Measurements from ENCODE around the gene ID3.

The ID3 gene

DNA sequence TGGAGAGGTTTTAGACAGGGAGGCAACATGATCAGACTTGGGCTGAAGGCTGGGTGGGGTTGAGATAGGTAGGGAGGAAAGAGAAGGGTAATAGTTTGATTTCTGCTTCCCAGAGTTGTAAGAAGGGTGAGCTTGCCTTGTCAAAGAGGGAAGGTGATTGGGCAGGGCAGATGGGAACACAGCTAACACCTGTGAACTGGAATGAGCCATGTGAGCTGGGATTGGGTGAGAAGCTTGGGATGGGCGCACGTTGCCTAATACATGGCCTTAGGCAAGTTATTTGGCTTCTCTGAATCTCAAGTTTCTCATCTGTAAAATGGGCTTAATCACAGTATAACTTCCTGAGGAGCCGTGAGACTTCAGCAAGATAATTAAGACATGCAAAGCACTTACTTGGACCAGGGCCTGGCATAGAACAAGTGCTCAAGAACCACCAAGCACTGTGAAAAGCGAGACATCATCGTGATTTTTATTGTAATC is 33.8 kb upstream of the ID3 start:
- TF ChIP-seq, protein P1, sequence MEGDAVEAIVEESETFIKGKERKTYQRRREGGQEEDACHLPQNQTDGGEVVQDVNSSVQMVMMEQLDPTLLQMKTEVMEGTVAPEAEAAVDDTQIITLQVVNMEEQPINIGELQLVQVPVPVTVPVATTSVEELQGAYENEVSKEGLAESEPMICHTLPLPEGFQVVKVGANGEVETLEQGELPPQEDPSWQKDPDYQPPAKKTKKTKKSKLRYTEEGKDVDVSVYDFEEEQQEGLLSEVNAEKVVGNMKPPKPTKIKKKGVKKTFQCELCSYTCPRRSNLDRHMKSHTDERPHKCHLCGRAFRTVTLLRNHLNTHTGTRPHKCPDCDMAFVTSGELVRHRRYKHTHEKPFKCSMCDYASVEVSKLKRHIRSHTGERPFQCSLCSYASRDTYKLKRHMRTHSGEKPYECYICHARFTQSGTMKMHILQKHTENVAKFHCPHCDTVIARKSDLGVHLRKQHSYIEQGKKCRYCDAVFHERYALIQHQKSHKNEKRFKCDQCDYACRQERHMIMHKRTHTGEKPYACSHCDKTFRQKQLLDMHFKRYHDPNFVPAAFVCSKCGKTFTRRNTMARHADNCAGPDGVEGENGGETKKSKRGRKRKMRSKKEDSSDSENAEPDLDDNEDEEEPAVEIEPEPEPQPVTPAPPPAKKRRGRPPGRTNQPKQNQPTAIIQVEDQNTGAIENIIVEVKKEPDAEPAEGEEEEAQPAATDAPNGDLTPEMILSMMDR (IDR thresholded peaks at IDR 0.05; ENCODE audit: insufficient read depth, missing control alignments), result no peak
- DNase-seq (ENCODE audit: insufficient read length, low spot score), result no peak
- FAIRE-seq, result no peak

DNA sequence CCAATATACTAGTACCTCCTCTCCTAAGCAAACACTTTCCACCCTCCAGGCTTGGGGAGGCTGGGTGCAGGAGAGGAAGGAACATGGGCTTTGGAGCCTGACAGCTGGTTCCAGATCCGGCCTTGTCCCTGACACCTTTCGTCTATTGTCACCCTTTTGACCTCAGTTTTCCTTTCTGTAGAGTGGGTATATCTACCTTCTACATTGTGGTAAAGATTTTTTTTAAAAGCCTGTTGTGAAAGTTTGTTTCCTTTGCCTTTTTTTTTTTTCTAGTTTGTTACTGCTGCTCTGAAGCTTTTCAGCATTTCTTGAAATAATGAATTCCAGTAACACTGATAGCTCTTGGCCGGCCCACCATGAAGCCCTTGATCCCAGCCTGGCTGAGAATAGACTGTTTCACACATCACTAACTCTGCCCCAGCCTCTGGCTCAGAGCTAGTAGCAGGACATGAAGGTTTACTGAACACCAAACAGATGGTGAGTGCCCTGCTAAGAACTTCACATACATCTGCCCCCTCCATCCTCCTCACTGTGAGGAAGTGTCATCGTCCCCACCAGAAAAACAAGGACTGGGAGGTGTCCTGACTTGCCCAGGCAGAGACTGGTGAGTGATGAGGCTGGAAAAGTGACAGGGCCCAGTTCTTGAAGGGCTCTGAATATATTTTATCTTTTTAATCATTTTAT is 33.0 kb upstream of the ID3 start:
- TF ChIP-seq, protein P1 (IDR thresholded peaks at IDR 0.05; ENCODE audit: insufficient read depth, missing control alignments), result no peak
- no peak for DNase-seq (ENCODE audit: insufficient read length, low spot score)
- no peak for FAIRE-seq

DNA sequence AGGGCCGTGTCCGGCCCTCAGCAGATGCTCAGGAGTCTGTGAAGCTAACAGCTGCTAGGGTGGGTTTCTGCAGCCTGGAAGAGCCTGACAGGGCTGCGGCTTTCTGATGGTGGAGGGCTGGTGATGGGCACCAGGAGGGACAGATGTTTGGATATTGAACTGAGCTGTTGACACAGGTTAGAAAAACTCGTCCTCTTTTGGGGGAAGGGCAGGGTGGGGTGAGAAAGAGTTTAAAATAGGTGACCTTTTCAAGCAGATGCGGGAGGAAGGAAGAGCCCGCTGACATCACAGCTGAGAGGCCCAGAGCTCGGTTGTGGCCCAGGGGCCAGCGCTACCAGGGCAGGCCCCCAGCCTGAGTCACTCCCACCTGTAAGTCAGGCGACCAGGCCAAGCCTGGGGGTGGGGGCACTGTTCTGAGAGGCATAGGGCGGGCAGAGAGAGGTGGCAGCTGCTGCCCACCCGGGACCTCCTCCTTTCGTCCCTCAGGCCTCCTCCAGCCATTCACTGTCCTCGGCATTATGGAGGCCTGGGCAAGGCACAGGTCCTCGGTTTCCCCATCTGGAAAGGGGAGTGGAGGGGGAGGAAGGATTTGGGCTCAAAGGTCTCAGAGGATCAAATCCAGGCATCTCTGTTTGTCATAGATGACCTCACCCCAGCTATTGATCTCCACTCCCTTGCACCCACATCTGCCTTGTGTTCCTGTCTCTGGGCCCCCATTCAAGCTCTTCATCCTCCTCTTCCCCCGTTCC is 32.3 kb upstream of the ID3 start:
- DNase-seq (ENCODE audit: insufficient read length, low spot score) (no peak), FAIRE-seq (no peak)
- TF ChIP-seq, protein P1 (IDR thresholded peaks at IDR 0.05; ENCODE audit: insufficient read depth, missing control alignments), result no peak

DNA sequence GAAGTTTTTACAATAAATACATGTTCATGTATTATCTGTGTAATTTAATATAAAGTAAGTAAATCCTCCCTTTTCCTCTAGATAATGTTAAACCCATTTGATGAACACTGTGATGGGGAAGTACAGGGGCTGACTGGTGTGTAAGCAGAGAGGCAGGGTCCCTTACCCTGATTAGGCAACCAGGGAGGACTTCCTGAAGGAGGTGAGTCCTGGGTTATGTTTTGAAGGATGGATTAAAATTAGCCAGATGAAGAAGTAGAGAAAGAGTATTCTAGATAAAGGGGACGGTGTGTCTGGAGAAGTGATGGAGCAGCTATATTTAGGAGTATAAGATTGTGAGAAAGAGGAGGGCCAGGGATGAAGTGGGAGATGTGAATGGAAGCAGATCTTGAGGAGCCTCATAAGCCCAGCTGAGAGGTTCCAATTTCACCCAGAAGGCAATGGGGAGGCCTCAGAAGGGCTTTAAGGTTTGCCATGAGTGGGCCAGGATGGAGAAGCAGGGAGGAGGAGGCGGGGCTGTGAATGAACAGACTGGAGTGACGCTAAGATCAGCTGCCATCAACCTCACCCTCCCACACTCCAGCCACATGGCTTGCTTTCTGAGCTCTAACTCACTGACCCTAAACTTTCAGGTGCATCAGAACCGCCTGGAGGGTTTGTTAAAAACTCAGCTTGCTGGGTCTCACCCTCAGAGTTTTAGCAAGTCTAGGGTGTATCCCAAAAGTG is 30.9 kb upstream of the ID3 start:
- TF ChIP-seq, protein P1 (IDR thresholded peaks at IDR 0.05; ENCODE audit: insufficient read depth, missing control alignments), result no peak
- FAIRE-seq (no peak), DNase-seq (ENCODE audit: insufficient read length, low spot score) (no peak)

DNA sequence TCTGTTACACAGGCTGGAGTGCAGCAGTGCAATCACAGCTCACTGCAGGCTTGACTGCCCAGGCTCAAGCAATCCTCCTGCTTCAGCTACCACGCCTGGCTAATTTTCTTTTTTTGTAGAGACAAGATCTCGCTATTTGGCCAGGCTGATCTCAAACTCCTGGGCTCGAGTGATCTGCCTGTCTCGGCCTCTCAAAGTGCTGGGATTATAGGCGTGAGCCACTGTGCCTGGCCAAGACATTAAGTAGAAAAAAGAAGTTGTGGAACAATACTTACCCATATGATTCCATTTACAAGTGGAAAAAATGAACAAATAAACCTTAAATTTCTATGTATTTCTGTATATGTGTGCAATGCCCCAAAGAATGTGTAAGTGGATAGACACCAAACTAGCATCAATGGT is 30.3 kb upstream of the ID3 start:
- TF ChIP-seq, protein P1 (IDR thresholded peaks at IDR 0.05; ENCODE audit: insufficient read depth, missing control alignments), result no peak
- FAIRE-seq, result no peak
- no peak for DNase-seq (ENCODE audit: insufficient read length, low spot score)

DNA sequence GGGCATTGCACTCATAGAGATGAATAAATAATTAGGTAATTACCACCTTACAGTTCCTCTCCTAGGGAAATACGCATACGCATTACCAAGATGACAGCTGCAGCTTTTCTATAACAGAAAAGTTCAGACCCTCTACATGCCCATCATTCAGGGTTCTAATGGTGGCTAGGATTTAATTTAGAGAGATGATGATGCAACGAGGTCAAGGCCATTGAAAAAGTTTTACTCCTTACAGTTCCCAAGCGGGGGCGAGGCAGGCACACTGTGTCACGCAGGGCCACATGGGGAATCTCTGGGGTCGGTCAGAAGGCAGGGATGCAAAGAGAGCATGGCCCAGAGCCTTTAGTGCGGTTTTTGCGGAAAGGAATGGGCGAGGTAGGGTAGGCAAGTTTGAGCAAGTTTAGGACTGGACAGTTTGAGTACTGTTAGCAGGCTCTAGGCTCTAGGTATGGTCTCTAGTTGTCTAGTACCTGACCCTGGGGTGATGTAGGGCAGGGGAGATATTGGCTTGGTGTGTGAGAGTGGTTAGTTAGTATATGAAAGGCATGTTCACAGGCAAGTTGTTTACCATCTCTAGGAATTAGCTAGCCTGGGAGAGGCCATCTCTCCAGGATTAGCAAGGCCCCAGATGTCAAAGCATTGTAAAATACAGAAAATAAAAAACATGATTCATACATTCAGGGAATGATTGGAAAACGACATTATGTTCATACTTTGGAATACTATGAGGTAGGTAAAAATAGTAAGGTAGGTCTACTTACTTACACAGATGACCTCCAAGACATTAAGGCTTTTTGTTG is 29.6 kb upstream of the ID3 start:
- FAIRE-seq (no peak), DNase-seq (ENCODE audit: insufficient read length, low spot score) (no peak)
- TF ChIP-seq, protein P1 (IDR thresholded peaks at IDR 0.05; ENCODE audit: insufficient read depth, missing control alignments), result no peak

Measured in D721Med (cell line).